OCI-LY7 (cell line): ENCODE data around the gene COL16A1. TPM values are rescaled to one million over a fixed set of nuclear protein-coding genes. Genes with fewer than 3 reads are reported as not detected.

Experiments used
- BruUV-seq: library from RNA; stranded (reverse); fragments of 400-500 nt; replicated peaks from 2 replicates; lab custom pipeline; 2021; lab: Mats Ljungman, UMichigan
- CTCF ChIA-PET: fragments of 300-600 bp; sonication (Branson Sonifier 250); formaldehyde crosslinking; loops from one replicate; lab custom pipeline; 2022; ENCODE audit warnings: antibody characterized with exemption; ENCODE audit not compliant: unreplicated experiment; lab: Charles Lee
- POLR2A ChIA-PET: fragments of 300-600 bp; sonication (Branson Sonifier 250); formaldehyde crosslinking; loops from one replicate; lab custom pipeline; 2022; ENCODE audit warnings: antibody characterized with exemption; lab: Charles Lee
- DNase-seq: peaks from one replicate; pipeline ENCODE4 v3.0.0-alpha.2; 2015; ENCODE audit warnings: low spot score
- H2AFZ ChIP-seq: fragments of 200-600 bp; sonication (generic), shearing (Covaris generic); 2 replicates; pipeline ENCODE4 v1.6.1; 2014; ENCODE audit warnings: mild to moderate bottlenecking, antibody characterized with exemption, low read length, moderate library complexity
- H3K27ac ChIP-seq: fragments of 200-600 bp; sonication (generic); 2 replicates; pipeline ENCODE4 v1.5.1; 2014; ENCODE audit warnings: mixed run types, low read depth, mild to moderate bottlenecking, moderate library complexity, low read length, inconsistent platforms; ENCODE audit not compliant: poor library complexity, severe bottlenecking
- H3K36me3 ChIP-seq: fragments of 200-600 bp; sonication (generic); 2 replicates; pipeline ENCODE4 v1.6.1; 2014; ENCODE audit warnings: mild to moderate bottlenecking, antibody characterized with exemption, low read length, moderate library complexity, mixed read lengths; ENCODE audit not compliant: insufficient read depth
- H3K4me1 ChIP-seq: fragments of 200-600 bp; sonication (generic); 2 replicates; pipeline ENCODE4 v1.5.1; 2014; ENCODE audit warnings: mild to moderate bottlenecking, low read length; ENCODE audit not compliant: insufficient read depth, poor library complexity, severe bottlenecking
- H3K4me2 ChIP-seq: fragments of 200-600 bp; sonication (generic); 2 replicates; pipeline ENCODE4 v1.6.1; 2014; ENCODE audit warnings: mild to moderate bottlenecking, low read length
- H3K4me3 ChIP-seq: fragments of 200-600 bp; sonication (generic); 2 replicates; pipeline ENCODE4 v1.5.1; 2014; ENCODE audit warnings: mild to moderate bottlenecking, low read depth, low read length; ENCODE audit not compliant: poor library complexity, severe bottlenecking
- H3K79me2 ChIP-seq: fragments of 200-600 bp; sonication (generic); 2 replicates; pipeline ENCODE4 v1.6.1; 2016; ENCODE audit warnings: low read depth, mild to moderate bottlenecking, low read length, moderate library complexity, mixed read lengths; ENCODE audit not compliant: insufficient read depth
- H3K9me2 ChIP-seq: fragments of 200-600 bp; sonication (generic); 2 replicates; pipeline ENCODE4 v1.6.1; 2016; ENCODE audit warnings: mild to moderate bottlenecking, low read length, mixed read lengths; ENCODE audit not compliant: insufficient read depth
- H3K9me3 ChIP-seq: fragments of 200-600 bp; sonication (generic); 2 replicates; pipeline ENCODE4 v1.6.1; 2014; ENCODE audit warnings: mild to moderate bottlenecking, mixed run types, low read length, mixed read lengths
- H4K20me1 ChIP-seq: fragments of 200-600 bp; sonication (generic); 2 replicates; pipeline ENCODE4 v1.6.1; 2014; ENCODE audit warnings: mild to moderate bottlenecking, antibody characterized with exemption, low read length, moderate library complexity, mixed read lengths; ENCODE audit not compliant: insufficient read depth
- CTCF ChIP-seq: fragments of 200-600 bp; sonication (generic); conservative IDR thresholded peaks from 2 replicates; pipeline ENCODE4 v1.5.1; 2014; ENCODE audit warnings: mild to moderate bottlenecking, antibody characterized with exemption, low read length, moderate library complexity, mixed read lengths
- EZH2phosphoT487 ChIP-seq: fragments of 200-600 bp; sonication (generic); IDR thresholded peaks from 2 replicates; pipeline ENCODE4 v1.6.1; 2018; ENCODE audit warnings: low read depth, borderline replicate concordance, mild to moderate bottlenecking, mixed run types, antibody characterized with exemption, low read length, moderate library complexity, mixed read lengths
- intact Hi-C: fragments of 100-400 bp; cut with micrococcal nuclease; formaldehyde crosslinking; loops from one replicate; pipeline ENCODE4 v1.10.0; 2022; ENCODE audit not compliant: unreplicated experiment
- total RNA-seq, 2 experiments: library from RNA; depleted of rRNA in 1 of 2; stranded (reverse); fragments of >200 nt in 1 of 2; shearing (Covaris generic) in 1 of 2; gene quantifications; 2 replicates each; pipeline ENCODE4 v1.2.3, GENCODE V29; 2014 to 2022

COL16A1 gene
- total RNA-seq, 2 experiments from 2014 or later = not detected

- intact Hi-C loops = no loop called here
- Histone ChIP-seq H3K9me3 (no peaks in the 10 kb centered on the region), H3K4me3 (no peak overlapping the region), H4K20me1 (no peaks in the 10 kb centered on the region), H3K36me3 (no peaks in the 10 kb centered on the region), H3K4me2 (no peak overlapping the region), H3K9me2 (no peaks in the 10 kb centered on the region), H3K79me2 (no peaks in the 10 kb centered on the region), H3K27ac (no peak overlapping the region), H2AFZ (no peak overlapping the region), H3K4me1 (no peaks in the 10 kb centered on the region)
- CTCF ChIA-PET = interaction anchor here (1.3 kb wide), 1 partner anchor 70 kb away, joined by 3 read pairs; no protein-coding TSS in a partner anchor
- no TSS peak for BruUV-seq
- TF ChIP-seq CTCF (no peak), EZH2phosphoT487 (no peak)
- POLR2A ChIA-PET = interaction anchor here (0.7 kb wide), 1 partner anchor 8 kb away, joined by 7 read pairs; no protein-coding TSS in a partner anchor
- no peak for DNase-seq
These were observed 28.7 kb downstream of the COL16A1 start for GRCh38 chr1:31675161-31675560.

GRCh38 chr1:31674626-31675025 lies 29.2 kb downstream of the COL16A1 start:
- ChIA-PET CTCF (interaction anchor here (1.3 kb wide), 1 partner anchor 71 kb away, joined by 3 read pairs; no protein-coding TSS in a partner anchor), POLR2A (no interaction called here)
- H3K4me3 ChIP-seq = no peak overlapping the region

More at GRCh38 chr1:31674626-31675025, 29.2 kb downstream of the COL16A1 start:
- TF ChIP-seq EZH2phosphoT487 (no peak), CTCF (no peak)
- Histone ChIP-seq H2AFZ (no peak overlapping the region), H4K20me1 (no peaks in the 10 kb centered on the region), H3K27ac (no peak overlapping the region), H3K36me3 (no peaks in the 10 kb centered on the region), H3K9me2 (no peaks in the 10 kb centered on the region), H3K4me1 (no peaks in the 10 kb centered on the region), H3K79me2 (no peaks in the 10 kb centered on the region), H3K4me2 (no peak overlapping the region), H3K9me3 (no peaks in the 10 kb centered on the region)
- no TSS peak for BruUV-seq
- DNase-seq = no peak
- intact Hi-C loops = no loop called here
